Naive thymus-derived CD4-positive, alpha-beta T cell (primary cell): ENCODE results near the gene SCMH1. TPM values are rescaled to one million over a fixed set of nuclear protein-coding genes. Genes with fewer than 3 reads are reported as not detected.

Experiments
- ATAC-seq: fragments of 150-1000 bp; cut with Tn5 transposase; 2 replicates; pipeline ENCODE4 v1.10.0; 2021; ENCODE audit warnings: mild to moderate bottlenecking, moderate library complexity
- CTCF ChIA-PET: fragments of 350-600 bp; sonication (Branson Sonifier 250); formaldehyde crosslinking; loops from one replicate; lab custom pipeline; 2021; ENCODE audit warnings: antibody characterized with exemption; lab: Charles Lee
- POLR2A ChIA-PET: fragments of 350-600 bp; sonication (Branson Sonifier 250); formaldehyde crosslinking; loops from one replicate; lab custom pipeline; 2021; ENCODE audit warnings: antibody characterized with exemption, inconsistent platforms; lab: Charles Lee
- DNase-seq, 9 donors: peaks; one replicate each; pipeline versions ENCODE4 v3.0.0 to v3.0.0-alpha.2; 2020 to 2022; ENCODE audit warnings: mixed read lengths in 1 of 9
- H3K27ac ChIP-seq: one replicate; pipeline ENCODE4 v1.7.0; 2013; ENCODE audit warnings: mild to moderate bottlenecking, low read depth, low read length, moderate library complexity
- H3K27me3 ChIP-seq, 2 donors: one replicate each; pipeline ENCODE4 v1.7.0; 2013; ENCODE audit warnings: low read length in 2 of 2, mild to moderate bottlenecking in 2 of 2, moderate library complexity in 2 of 2; ENCODE audit not compliant: control insufficient read depth in 2 of 2, insufficient read depth in 2 of 2
- H3K36me3 ChIP-seq, 3 experiments: 1 replicate in 2 of 3; 2 replicates in 1 of 3; pipeline ENCODE4 v1.7.0; 2013; ENCODE audit warnings: low read length in 3 of 3, mild to moderate bottlenecking in 3 of 3, moderate library complexity in 1 of 3; ENCODE audit not compliant: insufficient read depth in 3 of 3, control insufficient read depth in 2 of 3
- H3K4me1 ChIP-seq, 2 donors: one replicate each; pipeline ENCODE4 v1.7.0; 2013; ENCODE audit warnings: low read length in 2 of 2, mild to moderate bottlenecking in 2 of 2, moderate library complexity in 1 of 2; ENCODE audit not compliant: control insufficient read depth in 2 of 2, insufficient read depth in 2 of 2
- H3K4me3 ChIP-seq: 2 replicates; pipeline ENCODE4 v1.7.0; 2013; ENCODE audit warnings: mild to moderate bottlenecking, low read length
- H3K9me3 ChIP-seq, 3 experiments: 1 replicate in 2 of 3; 2 replicates in 1 of 3; pipeline ENCODE4 v1.7.0; 2013; ENCODE audit warnings: low read length in 3 of 3; ENCODE audit not compliant: control insufficient read depth in 2 of 3
- H3K27ac Mint-ChIP-seq, 9 donors: one replicate each; pipeline ENCODE4 v1.8.0; 2020 to 2022; ENCODE audit warnings: mixed read lengths in 9 of 9, mild to moderate bottlenecking in 8 of 9, moderate library complexity in 5 of 9, inconsistent platforms in 2 of 9
- H3K27me3 Mint-ChIP-seq, 5 donors: one replicate each; pipeline ENCODE4 v1.8.0; 2021 to 2022; ENCODE audit warnings: mixed read lengths in 5 of 5, mild to moderate bottlenecking in 1 of 5
- H3K36me3 Mint-ChIP-seq, 5 donors: one replicate each; pipeline ENCODE4 v1.8.0; 2020 to 2022; ENCODE audit warnings: mixed read lengths in 5 of 5, mild to moderate bottlenecking in 3 of 5, inconsistent platforms in 1 of 5
- H3K4me1 Mint-ChIP-seq, 7 donors: one replicate each; pipeline ENCODE4 v1.8.0; 2020 to 2022; ENCODE audit warnings: mixed read lengths in 7 of 7, mild to moderate bottlenecking in 3 of 7, inconsistent platforms in 1 of 7
- H3K4me3 Mint-ChIP-seq, 10 donors: one replicate each; pipeline ENCODE4 v1.8.0; 2020 to 2022; ENCODE audit warnings: mild to moderate bottlenecking in 10 of 10, mixed read lengths in 10 of 10, moderate library complexity in 6 of 10, inconsistent platforms in 2 of 10
- H3K9me3 Mint-ChIP-seq, 11 donors: one replicate each; pipeline ENCODE4 v1.8.0; 2020 to 2022; ENCODE audit warnings: mixed read lengths in 11 of 11, mild to moderate bottlenecking in 4 of 11, inconsistent platforms in 1 of 11, moderate library complexity in 1 of 11
- intact Hi-C, 2 donors: fragments of 100-400 bp; cut with micrococcal nuclease; formaldehyde crosslinking; loops; one replicate each; pipeline ENCODE4 v1.15.1; 2023
- polyA plus RNA-seq, 2 donors: library from polyadenylated mRNA; unstranded; fragments of 300-500 nt; fragmentation: Illumina TruSeq; gene quantifications; one replicate each; pipeline ENCODE4 v1.2.3, GENCODE V29; 2021
- total RNA-seq, 6 experiments: library from RNA in 5 of 6; stranded (reverse) in 5 of 6; gene quantifications; 1 replicate in 5 of 6; 2 replicates in 1 of 6; pipeline ENCODE4 v1.2.3 and lab custom pipeline; 2021 to 2026

Gene SCMH1
- total and polyA plus RNA-seq, 7 experiments from 2014 or later = 3.6 to 18.6 (median 16.8) TPM

DNA sequence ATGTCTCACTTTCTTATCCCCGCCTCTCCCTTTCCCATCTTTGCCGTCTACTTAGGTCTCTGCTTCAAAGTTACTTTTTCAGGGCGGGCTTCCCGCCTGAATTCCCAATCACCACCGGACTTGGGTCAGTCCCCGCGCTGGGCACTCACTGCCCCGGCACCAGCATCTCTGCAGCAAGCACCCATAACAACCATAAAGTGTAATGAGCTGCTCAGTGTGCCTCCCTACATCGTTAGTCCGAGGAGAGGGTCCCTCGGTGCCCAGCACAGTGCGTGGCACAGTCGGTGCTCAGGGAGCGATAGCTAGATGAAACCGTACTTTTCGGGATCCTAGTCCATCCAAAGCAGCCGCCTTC lies 263.2 kb downstream of the SCMH1 start:
- DNase-seq = peak in 3 of 9 donors; percentile 3 to 12 (median 8)

DNA sequence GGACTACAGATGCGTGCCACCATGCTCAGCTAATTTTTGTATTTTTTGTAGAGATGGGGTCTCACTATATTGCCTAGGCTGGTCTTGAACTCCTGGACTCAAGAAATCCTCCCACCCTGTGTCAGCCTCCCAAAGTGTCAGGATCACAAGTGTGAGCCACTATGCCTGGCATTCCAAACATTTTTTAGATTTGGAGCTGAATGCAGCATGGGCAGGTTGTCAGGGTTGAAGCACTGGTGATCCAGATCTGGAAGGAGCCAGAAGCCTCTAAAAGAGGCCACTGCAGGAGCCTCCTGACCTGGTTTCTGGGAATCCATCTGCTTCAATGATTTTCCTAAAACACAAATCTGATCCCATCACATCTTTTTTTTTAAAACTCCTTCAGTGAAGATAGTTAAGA lies 264.4 kb downstream of the SCMH1 start:
- Histone ChIP-seq H3K4me3 (no peak overlapping the region), H3K36me3 (no peaks in the 10 kb centered on the region), H3K9me3 (no peaks in the 10 kb centered on the region), H3K4me1 (peaks cover 10 to 11% of the 10 kb centered on the region in 2 donors), H3K27me3 (no peaks in the 10 kb centered on the region), H3K27ac (no peak overlapping the region)
- H3K27ac Mint-ChIP-seq = peak overlapping the region in 1 of 9 donors; percentile 27
- no peak for DNase-seq
- H3K9me3 Mint-ChIP-seq = no peaks in the 10 kb centered on the region
- H3K4me3 Mint-ChIP-seq = peak overlapping the region in 2 of 10 donors; percentile 10 to 43
- CTCF ChIA-PET = no interaction called here
- peaks cover 17 to 31% (median 23%) of the 10 kb centered on the region in 7 donors for H3K4me1 Mint-ChIP-seq
- no peak for ATAC-seq
- intact Hi-C loops = loop anchor here (2.0 to 5.0 kb wide), 5 partner anchors 170 to 1479 kb away; partner anchors contain the start of genes CAP1 (in 1 of the 2), PPCS (in 1 of the 2) and ZMYND12 (in 1 of the 2)
- POLR2A ChIA-PET = interaction anchor here (0.6 kb wide), 1 partner anchor 559 kb away, joined by 3 read pairs; no protein-coding TSS in a partner anchor
- no peaks in the 10 kb centered on the region for H3K27me3 Mint-ChIP-seq
- H3K36me3 Mint-ChIP-seq = peaks cover 0 to 10% (median 0%) of the 10 kb centered on the region in 5 donors

More for the DNA sequence above, 263.2 kb downstream of the SCMH1 start:
- Histone ChIP-seq H3K9me3 (no peaks in the 10 kb centered on the region), H3K36me3 (peaks cover 0 to 4% (median 0%) of the 10 kb centered on the region in 3 experiments), H3K4me3 (peak overlapping the region; percentile 62), H3K4me1 (peaks cover 10 to 11% of the 10 kb centered on the region in 2 donors), H3K27me3 (no peaks in the 10 kb centered on the region), H3K27ac (peak overlapping the region; percentile 97)
- H3K4me3 Mint-ChIP-seq = peak overlapping the region; percentile 66 to 91 (median 85)
- intact Hi-C loops = loop anchor here (1.0 to 5.0 kb wide), 9 partner anchors 24 to 1478 kb away; partner anchors contain the start of genes CITED4 (in 2 of the 2), NFYC (in 2 of the 2), CAP1 (in 1 of the 2) and PPCS (in 1 of the 2)
- H3K36me3 Mint-ChIP-seq = peaks cover 0 to 14% (median 2%) of the 10 kb centered on the region in 5 donors
- ChIA-PET POLR2A (interaction anchor here (0.6 to 3.1 kb wide), 4 partner anchors 25 to 201 kb away, joined by 3 to 26 read pairs (median 8); partner anchors contain the start of gene CITED4), CTCF (no interaction called here)
- ATAC-seq = no peak
- H3K4me1 Mint-ChIP-seq = peaks cover 17 to 38% (median 26%) of the 10 kb centered on the region in 7 donors
- H3K9me3 Mint-ChIP-seq = no peaks in the 10 kb centered on the region
- H3K27me3 Mint-ChIP-seq = no peaks in the 10 kb centered on the region
- H3K27ac Mint-ChIP-seq = peak overlapping the region in 8 of 9 donors; percentile 26 to 94 (median 83)

Other genes starting within 250 kb of the SCMH1 start
- gene SLFNL1, start 220.6 kb downstream of the SCMH1 start, total RNA-seq = 1 to 10 TPM in 1 of 5 experiments, under 1 TPM in 4; 0.19 to 1.1 (median 0.29) TPM
- under 1 TPM; 0.25 to 0.69 TPM for gene SLFNL1, start 220.6 kb downstream of the SCMH1 start, polyA plus RNA-seq
- 1 to 10 TPM in 1 of 5 experiments, under 1 TPM in 1, not detected in 3; 0.66 to 1.3 TPM for gene FOXO6, start 119.1 kb upstream of the SCMH1 start, total RNA-seq
- gene FOXO6, start 119.1 kb upstream of the SCMH1 start, polyA plus RNA-seq = not detected
- gene EDN2, start 242.4 kb upstream of the SCMH1 start, total RNA-seq = not detected
- not detected for gene EDN2, start 242.4 kb upstream of the SCMH1 start, polyA plus RNA-seq